Right renal pelvis (tissue), 4 donors: Measurements from ENCODE around the gene RARRES1. TPM values are rescaled to one million over a fixed set of nuclear protein-coding genes. Genes with fewer than 3 reads are reported as not detected.
"Not testable (repeated sequence)": the region's sequence is repeated elsewhere in the genome, so short reads cannot be mapped to it uniquely, and the experiment has no call there.

Experiments used
- DNase-seq, 4 donors: peaks; one replicate each; pipeline ENCODE4 v3.0.0-alpha.2; 2013; ENCODE audit warnings: low read depth in 4 of 4, low spot score in 3 of 4, missing footprints in 1 of 4
- polyA plus RNA-seq, 4 donors: library from polyadenylated mRNA; unstranded; fragments of 120-200 nt; gene quantifications; one replicate each; pipeline ENCODE4 v1.2.1, GENCODE V29; 2013; ENCODE audit not compliant: insufficient read length in 4 of 4

The RARRES1 gene
- polyA plus RNA-seq, 4 donors: 11.2 to 34.1 (median 13.4) TPM

- no peak for DNase-seq
Observed at GRCh38 chr3:158701420-158702065, 30.7 kb downstream of the RARRES1 start.

GRCh38 chr3:158700559-158700958 is 31.7 kb downstream of the RARRES1 start:
- DNase-seq: no peak

- no peak for DNase-seq
Observed at GRCh38 chr3:158696618-158697017, 35.6 kb downstream of the RARRES1 start.

- not testable (repeated sequence) for DNase-seq
Observed at GRCh38 chr3:158693866-158694456, 38.3 kb downstream of the RARRES1 start.

- no peak for DNase-seq
Observed at GRCh38 chr3:158685159-158685558, 47.1 kb downstream of the RARRES1 start.

- DNase-seq: no peak
Observed at GRCh38 chr3:158683230-158683962, 48.9 kb downstream of the RARRES1 start.

- DNase-seq: no peak
Observed at GRCh38 chr3:158680861-158681260, 51.4 kb downstream of the RARRES1 start.

- DNase-seq: no peak
Observed at GRCh38 chr3:158679547-158680000, 52.7 kb downstream of the RARRES1 start.

GRCh38 chr3:158678687-158679086 is 53.6 kb downstream of the RARRES1 start:
- no peak for DNase-seq

GRCh38 chr3:158672215-158673176 is 59.8 kb downstream of the RARRES1 start, which contains the start of gene LXN:
Gene LXN (minus strand): TSS chr3:158672648. CDS start chr3:158672478, 170 bp downstream.
- DNase-seq: peak; percentile 67 to 69 (median 67)

- no peak for DNase-seq
Observed at GRCh38 chr3:158671821-158672214, 60.4 kb downstream of the RARRES1 start.

GRCh38 chr3:158668506-158668905 is 63.8 kb downstream of the RARRES1 start:
- no peak for DNase-seq

GRCh38 chr3:158666416-158666815 is 65.8 kb downstream of the RARRES1 start:
- DNase-seq: no peak

GRCh38 chr3:158663832-158664231 is 68.4 kb downstream of the RARRES1 start:
- no peak for DNase-seq

- no peak for DNase-seq
Observed at GRCh38 chr3:158663246-158663645, 69.0 kb downstream of the RARRES1 start.

- DNase-seq: no peak
Observed at GRCh38 chr3:158660711-158661110, 71.5 kb downstream of the RARRES1 start.

- peak in 3 of 4 donors; percentile 23 to 33 (median 32) for DNase-seq
Observed at GRCh38 chr3:158659454-158660237, 72.6 kb downstream of the RARRES1 start.

- no peak for DNase-seq
Observed at GRCh38 chr3:158658889-158659288, 73.4 kb downstream of the RARRES1 start.

GRCh38 chr3:158652463-158652862 is 79.8 kb downstream of the RARRES1 start:
- no peak for DNase-seq

GRCh38 chr3:158651192-158651591 is 81.1 kb downstream of the RARRES1 start:
- no peak for DNase-seq
